HG03571 (cell line): ENCODE data around the gene PTH.

Source experiments
- ATAC-seq: cut with Tn5 transposase; IDR thresholded peaks from one replicate; pipeline ENCODE4 v1.9.1; 2021; ENCODE audit not compliant: unreplicated experiment

PTH gene

DNA sequence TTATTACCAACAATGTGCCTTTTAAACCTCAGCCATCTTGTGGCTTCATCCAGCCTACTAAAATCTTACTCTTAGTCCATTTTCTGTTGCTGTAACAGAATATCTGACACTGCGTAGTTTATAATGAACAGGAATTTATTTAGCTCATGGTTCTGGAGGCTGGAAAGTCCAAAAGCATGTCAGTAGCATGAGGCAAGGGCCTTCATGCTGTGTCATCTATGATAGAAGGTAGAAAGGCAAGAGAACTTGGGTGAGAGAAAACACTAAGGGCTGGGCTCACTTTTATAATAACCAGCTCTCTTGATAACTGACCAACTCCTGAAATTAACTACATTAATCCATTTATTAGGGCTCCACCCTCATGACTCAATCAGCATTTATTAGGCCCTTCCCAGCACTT is 46.3 kb downstream of the PTH start:
- no peak for ATAC-seq

GRCh38 chr11:13448876-13449275 is 46.9 kb downstream of the PTH start:
- ATAC-seq: no peak

DNA sequence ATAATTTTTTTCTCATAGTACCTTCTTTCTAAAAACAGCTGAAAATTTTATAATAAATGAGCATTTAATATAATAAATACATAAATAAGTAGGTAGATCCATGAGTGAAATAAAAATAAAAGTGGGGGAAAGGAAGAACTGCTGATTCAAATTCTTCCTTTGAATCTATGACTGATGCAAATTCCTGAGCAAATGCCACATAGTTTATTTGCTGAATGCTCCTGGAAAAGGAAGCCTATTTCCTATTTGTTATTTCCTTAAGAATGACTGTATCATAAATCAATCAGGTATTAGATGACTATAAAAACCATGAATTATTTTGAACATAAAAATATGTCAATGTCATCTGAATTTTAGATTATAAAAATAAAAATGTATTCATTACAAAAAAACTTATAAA is 49.4 kb downstream of the PTH start:
- ATAC-seq: no peak

DNA sequence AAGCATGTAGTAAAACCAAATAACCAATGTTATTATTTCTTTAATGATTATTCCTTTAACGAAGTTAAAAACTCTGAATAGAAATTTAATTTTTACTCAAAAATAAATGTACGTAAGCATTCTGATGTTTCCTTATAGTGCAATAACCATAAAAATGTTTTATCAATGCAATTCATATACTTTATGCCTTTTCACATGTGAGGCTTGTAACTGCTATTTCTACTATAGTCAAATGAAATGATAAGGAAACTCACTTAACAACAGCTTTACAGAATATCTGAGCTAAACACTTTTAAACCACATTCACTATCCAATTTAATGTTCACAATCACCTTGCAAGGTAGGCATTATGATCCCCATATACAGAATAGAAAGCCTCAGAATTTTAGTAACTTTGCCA is 50.2 kb downstream of the PTH start:
- no peak for ATAC-seq
